Astrocyte (in vitro differentiated cells and primary cell): ENCODE measurements around the gene PNPLA7. TPM values are rescaled to one million over a fixed set of nuclear protein-coding genes. Genes with fewer than 3 reads are reported as not detected.

Experiments
- DNase-seq: peaks from one replicate; pipeline ENCODE4 v3.0.0-alpha.2; 2010; ENCODE audit warnings: low read depth
- FAIRE-seq: peaks from 2 replicates; lab custom pipeline; 2011; peaks lifted over from hg19 to GRCh38; lab: Jason Lieb, UNC
- H2AFZ ChIP-seq: 2 replicates; pipeline ENCODE4 v1.6.0; 2012; ENCODE audit warnings: low read depth, low read length, inconsistent platforms
- H3K27ac ChIP-seq: 2 replicates; pipeline ENCODE4 v1.5.1; 2011; ENCODE audit warnings: low read depth, low read length, inconsistent platforms
- H3K27me3 ChIP-seq: 2 replicates; pipeline ENCODE4 v1.6.0; 2011; ENCODE audit warnings: low read length, inconsistent platforms; ENCODE audit not compliant: insufficient read depth
- H3K36me3 ChIP-seq: 2 replicates; pipeline ENCODE4 v1.5.1; 2011; ENCODE audit warnings: low read length, inconsistent platforms; ENCODE audit not compliant: insufficient read depth
- H3K4me1 ChIP-seq: 2 replicates; pipeline ENCODE4 v1.5.1; 2011; ENCODE audit warnings: low read length, inconsistent platforms; ENCODE audit not compliant: insufficient read depth
- H3K4me2 ChIP-seq: 2 replicates; pipeline ENCODE4 v1.6.0; 2012; ENCODE audit warnings: low read length, inconsistent platforms
- H3K4me3 ChIP-seq: 2 replicates; pipeline ENCODE4 v1.5.1; 2011; ENCODE audit warnings: low read depth, mild to moderate bottlenecking, low read length, inconsistent platforms; ENCODE audit not compliant: insufficient read depth
- H3K79me2 ChIP-seq: 2 replicates; pipeline ENCODE4 v1.6.0; 2012; ENCODE audit warnings: mild to moderate bottlenecking, low read length, inconsistent platforms; ENCODE audit not compliant: insufficient read depth
- H3K9ac ChIP-seq: 2 replicates; pipeline ENCODE4 v1.6.0; 2012; ENCODE audit warnings: mild to moderate bottlenecking, low read length, inconsistent platforms
- H3K9me3 ChIP-seq: 2 replicates; pipeline ENCODE4 v1.5.1; 2012; ENCODE audit warnings: low read depth, mild to moderate bottlenecking, low read length, inconsistent platforms; ENCODE audit not compliant: insufficient read depth
- H4K20me1 ChIP-seq: 2 replicates; pipeline ENCODE4 v1.6.0; 2012; ENCODE audit warnings: low read length, inconsistent platforms; ENCODE audit not compliant: insufficient read depth
- H3K27ac Mint-ChIP-seq: one replicate; pipeline ENCODE4 v1.8.0; 2021; ENCODE audit warnings: mild to moderate bottlenecking, mixed read lengths; ENCODE audit not compliant: unreplicated experiment
- H3K27me3 Mint-ChIP-seq: one replicate; pipeline ENCODE4 v1.8.0; 2021; ENCODE audit warnings: low read depth, mixed read lengths; ENCODE audit not compliant: unreplicated experiment
- H3K36me3 Mint-ChIP-seq: one replicate; pipeline ENCODE4 v1.8.0; 2021; ENCODE audit warnings: low read depth, mixed read lengths; ENCODE audit not compliant: unreplicated experiment
- H3K4me1 Mint-ChIP-seq: one replicate; pipeline ENCODE4 v1.8.0; 2021; ENCODE audit warnings: low read depth, mixed read lengths; ENCODE audit not compliant: unreplicated experiment
- H3K4me3 Mint-ChIP-seq: one replicate; pipeline ENCODE4 v1.8.0; 2021; ENCODE audit warnings: mild to moderate bottlenecking, moderate library complexity, mixed read lengths; ENCODE audit not compliant: unreplicated experiment
- H3K9me3 Mint-ChIP-seq: one replicate; pipeline ENCODE4 v1.8.0; 2021; ENCODE audit warnings: mild to moderate bottlenecking, mixed read lengths; ENCODE audit not compliant: unreplicated experiment
- EZH2 ChIP-seq: IDR thresholded peaks from 2 replicates; pipeline ENCODE4 v1.6.1; 2012; ENCODE audit warnings: mild to moderate bottlenecking, low read length, inconsistent platforms; ENCODE audit not compliant: insufficient read depth
- total RNA-seq: library from RNA; stranded (reverse); gene quantifications from 2 replicates; pipeline ENCODE4 v1.2.1, GENCODE V29; 2021
- TF ChIP-seq, protein P1 (sequence below): IDR thresholded peaks from 2 replicates; pipeline ENCODE4 v1.5.1; 2011; ENCODE audit warnings: low read depth, mild to moderate bottlenecking, inconsistent platforms, low read length, moderate library complexity; ENCODE audit not compliant: insufficient read depth

The PNPLA7 gene
- total RNA-seq, 1 donor from 2014 or later = 2.6 TPM

DNA sequence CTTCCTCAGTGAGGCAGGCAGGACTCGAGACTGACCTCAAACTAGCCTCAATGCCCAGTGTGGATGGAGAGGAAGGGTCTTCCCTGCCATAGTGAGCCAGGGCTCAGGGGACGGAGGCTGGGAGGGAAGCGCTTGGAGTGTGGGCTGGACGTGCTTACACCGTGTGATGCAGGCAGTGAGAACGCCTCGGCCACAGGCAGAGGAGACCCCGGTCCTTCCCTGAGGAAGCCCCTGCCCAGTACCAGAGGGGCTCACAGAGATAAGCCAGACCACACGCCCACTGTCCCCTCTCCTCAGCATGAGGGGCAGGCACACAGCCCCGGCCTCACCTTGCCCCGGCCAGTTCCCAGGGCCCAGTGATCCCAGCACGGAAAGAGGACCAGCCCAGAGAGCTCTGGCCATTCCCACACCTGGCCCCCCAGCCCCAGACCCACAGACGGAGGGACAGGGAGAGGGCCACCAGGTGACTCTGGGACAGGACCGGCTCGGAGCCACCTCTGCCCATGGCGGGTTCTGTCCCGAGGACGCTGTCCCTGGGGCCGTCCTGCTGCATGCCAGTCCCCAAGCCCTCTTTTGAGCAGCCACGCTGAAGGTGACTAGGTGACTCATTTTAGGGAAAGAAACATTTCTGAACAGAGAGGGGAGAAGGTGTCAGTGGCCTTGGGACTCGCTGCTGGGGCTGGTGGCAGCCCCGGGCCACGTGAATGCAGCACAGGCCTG lies 85.0 kb downstream of the PNPLA7 start:
- FAIRE-seq = no peak

DNA sequence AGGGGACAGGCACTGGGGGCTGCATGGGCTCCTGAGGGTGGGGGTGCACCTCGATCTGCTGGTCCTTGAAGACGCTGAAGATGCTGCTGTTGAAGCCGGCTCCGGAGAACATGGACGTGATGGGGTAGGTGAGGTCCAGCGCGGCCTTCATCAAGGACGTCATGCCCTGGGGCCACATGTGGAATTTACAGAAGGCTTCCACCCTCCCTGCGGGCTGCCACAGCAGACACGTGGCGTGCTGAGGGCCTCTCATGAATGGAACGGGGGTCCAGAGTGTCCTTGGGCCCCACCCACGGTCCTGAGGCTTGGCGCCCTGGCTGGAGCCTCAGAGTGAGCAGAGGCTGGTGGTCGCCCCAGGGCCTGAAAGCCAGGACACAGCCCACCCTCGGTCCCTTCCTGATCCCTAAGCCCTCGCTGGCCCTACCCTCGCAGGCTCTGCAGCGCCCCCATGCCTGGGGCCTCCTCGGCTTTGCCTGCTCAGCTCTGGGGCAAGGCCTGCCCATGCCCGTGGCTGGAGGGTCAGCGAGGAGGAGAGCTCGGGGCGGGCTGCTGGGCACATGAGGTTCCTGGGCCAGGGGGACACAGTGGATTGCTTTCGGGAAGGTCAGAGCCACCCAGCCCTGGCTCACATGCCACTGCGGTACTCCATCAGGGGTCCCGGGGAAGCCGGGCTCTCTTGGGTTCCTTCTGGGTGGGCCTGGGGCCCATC lies 85.8 kb downstream of the PNPLA7 start:
- no peak for FAIRE-seq
- Mint-ChIP-seq H3K9me3 (no peaks in the 10 kb centered on the region), H3K4me3 (no peak overlapping the region), H3K36me3 (peaks cover 3% of the 10 kb centered on the region), H3K27ac (no peak overlapping the region), H3K4me1 (no peaks in the 10 kb centered on the region), H3K27me3 (peaks cover 8% of the 10 kb centered on the region)
- Histone ChIP-seq H2AFZ (no peak overlapping the region), H3K27ac (no peak overlapping the region), H3K9ac (no peak overlapping the region), H4K20me1 (no peaks in the 10 kb centered on the region), H3K4me1 (peaks cover 3% of the 10 kb centered on the region), H3K36me3 (no peaks in the 10 kb centered on the region), H3K79me2 (no peaks in the 10 kb centered on the region), H3K4me3 (no peak overlapping the region), H3K9me3 (no peaks in the 10 kb centered on the region), H3K4me2 (no peak overlapping the region), H3K27me3 (peaks cover 3% of the 10 kb centered on the region)
- TF ChIP-seq, protein P1, sequence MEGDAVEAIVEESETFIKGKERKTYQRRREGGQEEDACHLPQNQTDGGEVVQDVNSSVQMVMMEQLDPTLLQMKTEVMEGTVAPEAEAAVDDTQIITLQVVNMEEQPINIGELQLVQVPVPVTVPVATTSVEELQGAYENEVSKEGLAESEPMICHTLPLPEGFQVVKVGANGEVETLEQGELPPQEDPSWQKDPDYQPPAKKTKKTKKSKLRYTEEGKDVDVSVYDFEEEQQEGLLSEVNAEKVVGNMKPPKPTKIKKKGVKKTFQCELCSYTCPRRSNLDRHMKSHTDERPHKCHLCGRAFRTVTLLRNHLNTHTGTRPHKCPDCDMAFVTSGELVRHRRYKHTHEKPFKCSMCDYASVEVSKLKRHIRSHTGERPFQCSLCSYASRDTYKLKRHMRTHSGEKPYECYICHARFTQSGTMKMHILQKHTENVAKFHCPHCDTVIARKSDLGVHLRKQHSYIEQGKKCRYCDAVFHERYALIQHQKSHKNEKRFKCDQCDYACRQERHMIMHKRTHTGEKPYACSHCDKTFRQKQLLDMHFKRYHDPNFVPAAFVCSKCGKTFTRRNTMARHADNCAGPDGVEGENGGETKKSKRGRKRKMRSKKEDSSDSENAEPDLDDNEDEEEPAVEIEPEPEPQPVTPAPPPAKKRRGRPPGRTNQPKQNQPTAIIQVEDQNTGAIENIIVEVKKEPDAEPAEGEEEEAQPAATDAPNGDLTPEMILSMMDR = no peak
- TF ChIP-seq EZH2 = no peak
- DNase-seq = no peak

More for the DNA sequence above, 85.0 kb downstream of the PNPLA7 start:
- no peak overlapping the region for H3K9ac ChIP-seq
- H3K27ac ChIP-seq = no peak overlapping the region
- H3K4me1 Mint-ChIP-seq = no peaks in the 10 kb centered on the region
- no peak overlapping the region for H3K4me2 ChIP-seq
- no peaks in the 10 kb centered on the region for H3K9me3 Mint-ChIP-seq
- no peak for TF ChIP-seq EZH2
- TF ChIP-seq, protein P1 = no peak
- no peak for DNase-seq
- H3K27ac Mint-ChIP-seq = no peak overlapping the region
- H2AFZ ChIP-seq = no peak overlapping the region
- no peaks in the 10 kb centered on the region for H3K79me2 ChIP-seq
- H4K20me1 ChIP-seq = no peaks in the 10 kb centered on the region
- peaks cover 3% of the 10 kb centered on the region for H3K36me3 Mint-ChIP-seq
- no peaks in the 10 kb centered on the region for H3K9me3 ChIP-seq
- peaks cover 8% of the 10 kb centered on the region for H3K27me3 Mint-ChIP-seq
- peaks cover 3% of the 10 kb centered on the region for H3K27me3 ChIP-seq
- no peaks in the 10 kb centered on the region for H3K36me3 ChIP-seq
- H3K4me3 Mint-ChIP-seq = no peak overlapping the region
- no peaks in the 10 kb centered on the region for H3K4me1 ChIP-seq
- no peak overlapping the region for H3K4me3 ChIP-seq

DNA sequence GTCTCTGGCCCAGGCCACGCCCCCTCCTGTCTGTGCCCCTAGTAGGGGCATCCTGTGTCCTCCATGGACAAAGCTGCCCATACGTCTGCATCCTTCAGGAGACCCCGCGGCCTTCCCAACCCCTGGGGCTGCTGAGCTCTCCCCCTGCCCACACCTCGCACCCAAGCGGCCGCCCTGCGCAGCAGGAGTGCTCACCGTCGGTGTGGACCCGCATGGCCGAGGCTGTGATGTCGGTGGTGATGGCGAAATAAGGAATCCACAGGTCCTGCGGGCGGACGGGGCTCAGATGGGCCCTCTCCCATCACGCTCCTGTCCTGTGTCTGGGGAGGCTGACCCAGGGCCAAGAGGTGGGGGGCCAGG lies 86.3 kb downstream of the PNPLA7 start:
- Histone ChIP-seq H3K4me3 (no peak overlapping the region), H3K27ac (no peak overlapping the region), H3K9ac (no peak overlapping the region), H3K9me3 (no peaks in the 10 kb centered on the region), H3K4me1 (peaks cover 5% of the 10 kb centered on the region), H3K79me2 (no peaks in the 10 kb centered on the region), H3K27me3 (peaks cover 1% of the 10 kb centered on the region), H3K36me3 (no peaks in the 10 kb centered on the region), H2AFZ (no peak overlapping the region), H4K20me1 (no peaks in the 10 kb centered on the region), H3K4me2 (no peak overlapping the region)
- peaks cover 3% of the 10 kb centered on the region for H3K36me3 Mint-ChIP-seq
- H3K9me3 Mint-ChIP-seq = no peaks in the 10 kb centered on the region
- FAIRE-seq (no peak), DNase-seq (no peak)
- H3K27ac Mint-ChIP-seq = no peak overlapping the region
- peaks cover 8% of the 10 kb centered on the region for H3K27me3 Mint-ChIP-seq
- TF ChIP-seq, protein P1 = no peak
- TF ChIP-seq EZH2 = no peak
- H3K4me1 Mint-ChIP-seq = no peaks in the 10 kb centered on the region
- H3K4me3 Mint-ChIP-seq = no peak overlapping the region
